Measurements from ENCODE around the gene MAP3K6.

GRCh38 chr1:27333717-27334279 lies 33.0 kb downstream of the MAP3K6 start:
- TF ChIP-seq EZH2 (IDR thresholded peaks at IDR 0.05): no peak
- TF ChIP-seq POLR2AphosphoS5 (IDR thresholded peaks at IDR 0.05; ENCODE audit: borderline replicate concordance, low read depth, low read length): peak; percentile 18; the same call in 1 of the 2 replicates
